IPS-20b (cell line): ENCODE results near the gene RIMBP3B.
"Not testable (repeated sequence)": the region's sequence is repeated elsewhere in the genome, so short reads cannot be mapped to it uniquely, and the experiment has no call there.

ENCODE experiments used
- H3K27ac ChIP-seq: one replicate; pipeline ENCODE4 v1.5.1; 2013; ENCODE audit warnings: low read length
- H3K27me3 ChIP-seq: 2 replicates; pipeline ENCODE4 v1.6.1; 2013; ENCODE audit warnings: mild to moderate bottlenecking, low read length, inconsistent platforms; ENCODE audit not compliant: insufficient read depth
- H3K36me3 ChIP-seq: 2 replicates; pipeline ENCODE4 v1.6.1; 2013; ENCODE audit warnings: low read depth, mild to moderate bottlenecking, inconsistent platforms, low read length, moderate library complexity; ENCODE audit not compliant: insufficient read depth
- H3K4me1 ChIP-seq: 2 replicates; pipeline ENCODE4 v1.6.1; 2013; ENCODE audit warnings: mild to moderate bottlenecking, control low read depth, inconsistent platforms, low read length, moderate library complexity; ENCODE audit not compliant: insufficient read depth
- H3K4me3 ChIP-seq: 2 replicates; pipeline ENCODE4 v1.5.1; 2013; ENCODE audit warnings: mild to moderate bottlenecking, low read length, inconsistent platforms
- H3K9ac ChIP-seq: 2 replicates; pipeline ENCODE4 v1.6.1; 2013; ENCODE audit warnings: low read depth, mild to moderate bottlenecking, inconsistent platforms, low read length, moderate library complexity
- H3K9me3 ChIP-seq: 2 replicates; pipeline ENCODE4 v1.6.1; 2013; ENCODE audit warnings: mild to moderate bottlenecking, low read depth, low read length, inconsistent platforms; ENCODE audit not compliant: insufficient read depth

The RIMBP3B gene

GRCh38 chr22:21418974-21419638 is 35.6 kb downstream of the RIMBP3B start:
- not testable (repeated sequence) for H3K9me3 ChIP-seq, H3K36me3 ChIP-seq, H3K27ac ChIP-seq, H3K4me3 ChIP-seq, H3K27me3 ChIP-seq, H3K9ac ChIP-seq, H3K4me1 ChIP-seq

GRCh38 chr22:21420180-21420763 is 36.7 kb downstream of the RIMBP3B start:
- H3K27me3 ChIP-seq, H3K4me3 ChIP-seq, H3K4me1 ChIP-seq, H3K36me3 ChIP-seq, H3K27ac ChIP-seq, H3K9me3 ChIP-seq, H3K9ac ChIP-seq: not testable (repeated sequence)

- H3K9ac ChIP-seq, H3K27me3 ChIP-seq, H3K4me1 ChIP-seq, H3K27ac ChIP-seq, H3K36me3 ChIP-seq, H3K9me3 ChIP-seq, H3K4me3 ChIP-seq: not testable (repeated sequence)
Measured at GRCh38 chr22:21424084-21424709, 40.6 kb downstream of the RIMBP3B start.

GRCh38 chr22:21434378-21435233 is 51.1 kb downstream of the RIMBP3B start:
- not testable (repeated sequence) for H3K36me3 ChIP-seq, H3K9me3 ChIP-seq, H3K4me1 ChIP-seq, H3K4me3 ChIP-seq, H3K27ac ChIP-seq, H3K27me3 ChIP-seq, H3K9ac ChIP-seq

- not testable (repeated sequence) for H3K9me3 ChIP-seq, H3K4me3 ChIP-seq, H3K27me3 ChIP-seq, H3K9ac ChIP-seq, H3K36me3 ChIP-seq, H3K27ac ChIP-seq, H3K4me1 ChIP-seq
Measured at GRCh38 chr22:21435998-21436810, 52.7 kb downstream of the RIMBP3B start.

- H3K9ac ChIP-seq, H3K27me3 ChIP-seq, H3K4me1 ChIP-seq, H3K36me3 ChIP-seq, H3K9me3 ChIP-seq, H3K27ac ChIP-seq, H3K4me3 ChIP-seq: not testable (repeated sequence)
Measured at GRCh38 chr22:21438013-21438412, 54.5 kb downstream of the RIMBP3B start.
